Nephron (organoid): ENCODE results near the gene CNNM3.

Experiments
- H3K27ac Mint-ChIP-seq, 3 experiments: 2 replicates each; pipeline ENCODE4 v1.8.0; 2020; ENCODE audit warnings: mixed read lengths in 3 of 3, mild to moderate bottlenecking in 2 of 3, moderate library complexity in 1 of 3
- H3K27me3 Mint-ChIP-seq: 2 replicates; pipeline ENCODE4 v1.8.0; 2021; ENCODE audit warnings: low read depth, mild to moderate bottlenecking, moderate library complexity, mixed read lengths
- H3K36me3 Mint-ChIP-seq: 2 replicates; pipeline ENCODE4 v1.8.0; 2020; ENCODE audit warnings: low read depth, mixed read lengths
- H3K4me1 Mint-ChIP-seq: 2 replicates; pipeline ENCODE4 v1.8.0; 2020; ENCODE audit warnings: mixed read lengths
- H3K4me3 Mint-ChIP-seq, 3 experiments: 2 replicates each; pipeline ENCODE4 v1.8.0; 2020; ENCODE audit warnings: mild to moderate bottlenecking in 3 of 3, mixed read lengths in 3 of 3, moderate library complexity in 2 of 3
- H3K9me3 Mint-ChIP-seq: 2 replicates; pipeline ENCODE4 v1.8.0; 2020; ENCODE audit warnings: mixed read lengths
- TF ChIP-seq, protein P1 (sequence below), 3 experiments: fragments of 200-600 bp; sonication (generic); IDR thresholded peaks; one replicate each; pipeline ENCODE4 v1.5.0; 2021; ENCODE audit warnings: antibody characterized with exemption in 3 of 3; ENCODE audit not compliant: unreplicated experiment in 3 of 3

CNNM3 gene

DNA sequence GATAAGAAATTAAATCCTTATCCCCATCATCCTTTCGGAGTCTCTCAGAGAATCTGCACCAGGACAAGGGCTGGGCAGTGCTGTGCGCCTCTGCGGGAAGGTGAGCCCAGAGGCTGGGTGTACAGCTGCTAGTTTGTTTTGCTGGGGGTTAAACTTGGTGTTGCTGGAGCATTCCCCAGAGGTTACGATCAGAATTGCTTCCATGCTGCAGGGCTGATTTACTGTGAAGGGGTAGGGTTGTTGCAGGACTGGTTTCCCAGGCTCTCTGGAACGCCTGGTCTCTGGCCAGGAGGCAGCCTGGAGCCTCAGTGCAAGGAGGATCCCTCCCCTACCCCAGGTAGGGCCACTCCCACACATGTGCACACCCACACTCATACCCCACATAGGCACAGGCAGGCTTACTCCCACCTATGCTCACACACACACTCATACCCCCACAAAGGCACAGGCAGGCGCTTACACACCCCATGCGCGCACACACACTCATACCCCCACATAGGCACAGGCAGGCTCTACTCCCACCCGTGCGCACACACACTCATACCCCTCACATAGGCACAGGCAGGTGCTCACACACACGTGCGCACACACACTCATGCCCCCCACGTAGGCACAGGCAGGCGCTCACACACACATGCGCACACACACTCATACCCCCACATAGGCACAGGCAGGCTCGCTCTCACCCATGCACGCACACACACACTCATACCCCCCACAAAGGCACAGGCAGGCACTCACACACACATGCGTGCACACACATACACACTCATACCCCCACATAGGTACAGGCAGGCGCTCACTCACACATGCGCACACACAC lies 44.1 kb upstream of the CNNM3 start:
- H3K36me3 Mint-ChIP-seq = no peaks in the 10 kb centered on the region
- H3K4me1 Mint-ChIP-seq = peaks cover 20% of the 10 kb centered on the region
- no peaks in the 10 kb centered on the region for H3K9me3 Mint-ChIP-seq
- no peak overlapping the region for H3K4me3 Mint-ChIP-seq
- TF ChIP-seq, protein P1, sequence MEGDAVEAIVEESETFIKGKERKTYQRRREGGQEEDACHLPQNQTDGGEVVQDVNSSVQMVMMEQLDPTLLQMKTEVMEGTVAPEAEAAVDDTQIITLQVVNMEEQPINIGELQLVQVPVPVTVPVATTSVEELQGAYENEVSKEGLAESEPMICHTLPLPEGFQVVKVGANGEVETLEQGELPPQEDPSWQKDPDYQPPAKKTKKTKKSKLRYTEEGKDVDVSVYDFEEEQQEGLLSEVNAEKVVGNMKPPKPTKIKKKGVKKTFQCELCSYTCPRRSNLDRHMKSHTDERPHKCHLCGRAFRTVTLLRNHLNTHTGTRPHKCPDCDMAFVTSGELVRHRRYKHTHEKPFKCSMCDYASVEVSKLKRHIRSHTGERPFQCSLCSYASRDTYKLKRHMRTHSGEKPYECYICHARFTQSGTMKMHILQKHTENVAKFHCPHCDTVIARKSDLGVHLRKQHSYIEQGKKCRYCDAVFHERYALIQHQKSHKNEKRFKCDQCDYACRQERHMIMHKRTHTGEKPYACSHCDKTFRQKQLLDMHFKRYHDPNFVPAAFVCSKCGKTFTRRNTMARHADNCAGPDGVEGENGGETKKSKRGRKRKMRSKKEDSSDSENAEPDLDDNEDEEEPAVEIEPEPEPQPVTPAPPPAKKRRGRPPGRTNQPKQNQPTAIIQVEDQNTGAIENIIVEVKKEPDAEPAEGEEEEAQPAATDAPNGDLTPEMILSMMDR (IDR thresholded peaks at IDR 0.05; ENCODE audit: unreplicated experiment in 3 of 3) = no peak
- peak overlapping the region in 2 of 3 experiments; percentile 35 to 58 for H3K27ac Mint-ChIP-seq
- no peaks in the 10 kb centered on the region for H3K27me3 Mint-ChIP-seq

DNA sequence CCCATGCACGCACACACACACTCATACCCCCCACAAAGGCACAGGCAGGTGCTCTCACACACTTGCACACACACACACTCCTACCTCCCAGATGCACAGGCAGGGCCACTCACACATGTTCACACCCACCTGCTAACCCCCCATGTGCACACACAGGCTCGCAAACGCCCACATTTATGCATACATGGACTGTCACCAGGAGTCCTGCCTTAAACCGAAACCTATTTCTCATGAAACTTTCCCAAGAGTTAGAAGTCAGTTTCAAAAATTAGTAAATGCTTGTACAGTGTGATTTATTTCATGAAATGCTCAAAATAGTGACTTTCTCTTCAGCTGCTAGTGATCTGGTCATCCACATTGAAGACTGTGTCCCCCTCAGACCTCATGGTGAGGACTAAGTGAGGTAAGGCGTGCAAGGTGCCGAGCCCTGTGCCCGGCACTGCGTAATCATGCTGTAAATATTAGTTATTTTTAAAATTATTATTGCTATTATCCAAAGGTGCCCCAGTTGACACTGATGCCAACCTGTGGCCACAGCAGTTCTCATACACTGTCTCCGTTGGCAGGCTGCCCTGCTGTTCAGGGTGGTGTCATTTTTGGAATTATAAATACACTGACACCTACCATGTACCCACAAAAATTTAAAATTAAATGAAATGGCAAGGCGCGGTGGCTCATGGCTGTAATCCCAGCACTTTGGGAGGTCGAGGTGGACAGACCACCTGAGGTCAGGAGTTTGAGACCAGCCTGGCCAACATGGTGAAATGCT lies 43.0 kb upstream of the CNNM3 start:
- Mint-ChIP-seq H3K27me3 (no peaks in the 10 kb centered on the region), H3K4me1 (peaks cover 20% of the 10 kb centered on the region), H3K27ac (no peak overlapping the region), H3K9me3 (no peaks in the 10 kb centered on the region), H3K36me3 (no peaks in the 10 kb centered on the region), H3K4me3 (no peak overlapping the region)
- TF ChIP-seq, protein P1 (IDR thresholded peaks at IDR 0.05; ENCODE audit: unreplicated experiment in 3 of 3) = no peak

DNA sequence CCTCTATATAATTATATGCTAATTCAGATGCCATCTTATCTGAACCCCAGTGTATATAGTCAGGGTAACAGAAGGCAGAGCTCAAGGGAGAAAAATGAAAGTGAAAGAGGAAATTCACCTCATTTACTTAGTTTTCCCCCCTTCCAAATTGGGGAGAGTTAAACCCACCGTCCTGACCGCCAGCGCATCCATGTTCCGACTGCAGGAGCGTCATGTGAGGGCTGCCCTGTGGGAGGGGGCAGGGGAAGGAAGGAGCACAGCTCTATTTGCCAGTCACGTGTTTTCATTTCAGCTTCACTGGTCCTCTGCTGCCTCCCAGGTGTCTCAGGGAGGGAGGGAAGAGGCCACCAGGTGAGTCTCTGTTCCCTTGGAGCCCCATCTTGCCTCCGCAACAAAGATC lies 42.1 kb upstream of the CNNM3 start:
- Mint-ChIP-seq H3K4me3 (no peak overlapping the region), H3K27me3 (no peaks in the 10 kb centered on the region), H3K9me3 (no peaks in the 10 kb centered on the region), H3K4me1 (peaks cover 14% of the 10 kb centered on the region), H3K36me3 (no peaks in the 10 kb centered on the region), H3K27ac (no peak overlapping the region)
- TF ChIP-seq, protein P1 (IDR thresholded peaks at IDR 0.05; ENCODE audit: unreplicated experiment in 3 of 3) = no peak

DNA sequence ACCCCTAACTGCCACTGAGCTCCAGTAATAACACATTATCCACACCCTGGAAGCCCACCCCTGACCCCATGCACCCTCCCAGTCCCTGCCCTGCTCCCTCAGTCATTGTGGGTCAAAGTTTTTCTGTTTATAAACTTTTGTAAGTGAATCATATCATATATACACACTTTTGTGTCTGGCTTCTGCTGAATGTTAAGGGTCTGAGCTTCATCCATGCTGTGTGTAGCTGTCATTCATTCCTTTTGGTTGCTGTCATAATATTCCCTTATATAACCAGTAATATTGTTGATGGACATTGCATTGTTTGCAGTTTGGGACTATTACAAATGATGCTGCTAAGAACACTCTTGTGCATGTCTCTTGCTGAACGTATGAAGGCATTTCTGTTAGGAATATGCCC lies 40.9 kb upstream of the CNNM3 start:
- TF ChIP-seq, protein P1 (IDR thresholded peaks at IDR 0.05; ENCODE audit: unreplicated experiment in 3 of 3) = no peak
- H3K9me3 Mint-ChIP-seq = no peaks in the 10 kb centered on the region
- H3K4me3 Mint-ChIP-seq = no peak overlapping the region
- no peaks in the 10 kb centered on the region for H3K36me3 Mint-ChIP-seq
- H3K27ac Mint-ChIP-seq = no peak overlapping the region
- no peaks in the 10 kb centered on the region for H3K27me3 Mint-ChIP-seq
- peaks cover 9% of the 10 kb centered on the region for H3K4me1 Mint-ChIP-seq

DNA sequence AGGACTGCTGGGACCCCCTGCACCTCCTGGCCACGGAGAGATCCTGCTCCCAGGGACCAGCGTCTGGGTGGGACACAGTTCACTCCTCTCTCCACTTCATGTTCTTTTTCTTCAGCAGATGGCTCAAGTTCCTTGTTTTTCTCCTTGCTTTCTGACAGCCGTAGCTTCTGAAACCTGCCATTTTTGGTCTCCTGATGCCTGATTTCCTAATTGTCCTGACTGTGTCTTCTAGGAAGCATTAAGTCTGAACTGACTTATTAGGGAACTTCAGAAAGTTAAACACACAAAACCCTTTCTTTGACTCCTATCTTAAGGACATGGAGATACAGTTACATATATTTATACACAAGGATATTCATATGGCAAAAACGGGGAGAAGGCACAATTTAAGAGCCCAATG lies 32.7 kb upstream of the CNNM3 start:
- Mint-ChIP-seq H3K9me3 (no peaks in the 10 kb centered on the region), H3K4me3 (no peak overlapping the region), H3K27ac (no peak overlapping the region), H3K4me1 (peaks cover 3% of the 10 kb centered on the region), H3K27me3 (no peaks in the 10 kb centered on the region), H3K36me3 (no peaks in the 10 kb centered on the region)
- TF ChIP-seq, protein P1 (IDR thresholded peaks at IDR 0.05; ENCODE audit: unreplicated experiment in 3 of 3) = no peak
